Colon (tissue), 2 donors: Measurements from ENCODE around the gene CYP4B1.
"Not testable (repeated sequence)": the region's sequence is repeated elsewhere in the genome, so short reads cannot be mapped to it uniquely, and the experiment has no call there.

Experiments used
- FAIRE-seq: peaks from 2 replicates; lab custom pipeline; 2012; peaks lifted over from hg19 to GRCh38; lab: Jason Lieb, UNC
- donor health status: control.
- donor health status: control.

CYP4B1 gene

GRCh38 chr1:46816930-46817329, 18.1 kb downstream of the CYP4B1 start:
- FAIRE-seq = no peak

GRCh38 chr1:46817814-46818213, 19.0 kb downstream of the CYP4B1 start:
- no peak for FAIRE-seq

GRCh38 chr1:46818591-46818990, 19.7 kb downstream of the CYP4B1 start:
- FAIRE-seq = no peak

GRCh38 chr1:46819335-46819734, 20.5 kb downstream of the CYP4B1 start:
- FAIRE-seq = no peak

GRCh38 chr1:46820076-46820475, 21.2 kb downstream of the CYP4B1 start:
- no peak for FAIRE-seq

GRCh38 chr1:46820560-46821060, 21.8 kb downstream of the CYP4B1 start:
- FAIRE-seq = no peak

- FAIRE-seq = no peak
Measured at GRCh38 chr1:46822248-46822826, 23.5 kb downstream of the CYP4B1 start.

GRCh38 chr1:46823151-46823550, 24.3 kb downstream of the CYP4B1 start:
- FAIRE-seq = no peak

- not testable (repeated sequence) for FAIRE-seq
Measured at GRCh38 chr1:46826892-46827291, 28.0 kb downstream of the CYP4B1 start.

- no peak for FAIRE-seq
Measured at GRCh38 chr1:46830665-46831322, 31.9 kb downstream of the CYP4B1 start.

- not testable (repeated sequence) for FAIRE-seq
Measured at GRCh38 chr1:46835469-46835868, 36.6 kb downstream of the CYP4B1 start.

GRCh38 chr1:46846386-46846785, 47.5 kb downstream of the CYP4B1 start:
- not testable (repeated sequence) for FAIRE-seq

GRCh38 chr1:46857660-46858065, 58.8 kb downstream of the CYP4B1 start:
- not testable (repeated sequence) for FAIRE-seq

- no peak for FAIRE-seq
Measured at GRCh38 chr1:46862348-46862747, 63.5 kb downstream of the CYP4B1 start.
